GM18507 (cell line): Measurements from ENCODE around the gene TIPARP.
A peak's percentile ranks its signal among the peaks of the same experiment; 100 is the strongest.

Experiments used
- DNase-seq: peaks from one replicate; pipeline ENCODE4 v3.0.0; 2011; ENCODE audit warnings: low read depth; ENCODE audit not compliant: insufficient read length; ENCODE audit errors: extremely low spot score
- FAIRE-seq: peaks from 2 replicates; lab custom pipeline; 2011; peaks lifted over from hg19 to GRCh38; lab: Jason Lieb, UNC

TIPARP gene

DNA sequence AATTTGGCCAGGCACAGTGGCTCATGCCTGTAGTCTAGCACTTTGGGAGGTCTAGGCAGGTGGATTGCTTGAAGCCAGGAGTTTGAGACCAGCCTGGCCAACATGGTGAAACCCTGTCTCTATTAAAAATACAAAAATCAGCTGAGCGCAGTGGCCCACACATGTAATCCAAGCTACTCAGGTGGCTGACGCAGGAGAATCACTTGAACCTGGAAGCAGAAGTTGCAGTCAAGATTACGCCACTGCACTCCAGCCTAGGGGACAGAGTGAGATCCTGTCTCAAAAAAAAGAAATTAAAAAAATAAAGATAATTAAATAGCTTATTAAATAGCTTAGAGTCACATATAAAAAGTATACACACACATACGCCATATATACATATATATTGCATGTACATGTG is 3.7 kb upstream of the TIPARP start:
- FAIRE-seq = no peak

DNA sequence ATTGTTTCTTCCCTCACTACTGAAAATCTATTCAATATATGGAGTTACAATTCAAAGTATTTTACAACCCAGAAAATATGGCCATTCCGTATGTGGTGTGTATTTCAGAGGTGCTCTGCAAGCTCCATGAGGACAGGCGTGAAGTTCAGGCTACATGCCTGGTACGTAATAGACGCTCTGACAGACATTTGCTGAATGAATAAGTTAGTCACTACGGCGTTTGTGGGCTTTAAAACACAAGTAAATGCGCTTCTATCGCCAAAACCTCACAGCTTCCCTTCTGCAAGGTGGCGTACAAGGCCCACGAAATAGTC is 701 bp upstream of the TIPARP start:
- FAIRE-seq (no peak), DNase-seq (no peak)

More for the DNA sequence above, 3.7 kb upstream of the TIPARP start:
- no peak for DNase-seq

DNA sequence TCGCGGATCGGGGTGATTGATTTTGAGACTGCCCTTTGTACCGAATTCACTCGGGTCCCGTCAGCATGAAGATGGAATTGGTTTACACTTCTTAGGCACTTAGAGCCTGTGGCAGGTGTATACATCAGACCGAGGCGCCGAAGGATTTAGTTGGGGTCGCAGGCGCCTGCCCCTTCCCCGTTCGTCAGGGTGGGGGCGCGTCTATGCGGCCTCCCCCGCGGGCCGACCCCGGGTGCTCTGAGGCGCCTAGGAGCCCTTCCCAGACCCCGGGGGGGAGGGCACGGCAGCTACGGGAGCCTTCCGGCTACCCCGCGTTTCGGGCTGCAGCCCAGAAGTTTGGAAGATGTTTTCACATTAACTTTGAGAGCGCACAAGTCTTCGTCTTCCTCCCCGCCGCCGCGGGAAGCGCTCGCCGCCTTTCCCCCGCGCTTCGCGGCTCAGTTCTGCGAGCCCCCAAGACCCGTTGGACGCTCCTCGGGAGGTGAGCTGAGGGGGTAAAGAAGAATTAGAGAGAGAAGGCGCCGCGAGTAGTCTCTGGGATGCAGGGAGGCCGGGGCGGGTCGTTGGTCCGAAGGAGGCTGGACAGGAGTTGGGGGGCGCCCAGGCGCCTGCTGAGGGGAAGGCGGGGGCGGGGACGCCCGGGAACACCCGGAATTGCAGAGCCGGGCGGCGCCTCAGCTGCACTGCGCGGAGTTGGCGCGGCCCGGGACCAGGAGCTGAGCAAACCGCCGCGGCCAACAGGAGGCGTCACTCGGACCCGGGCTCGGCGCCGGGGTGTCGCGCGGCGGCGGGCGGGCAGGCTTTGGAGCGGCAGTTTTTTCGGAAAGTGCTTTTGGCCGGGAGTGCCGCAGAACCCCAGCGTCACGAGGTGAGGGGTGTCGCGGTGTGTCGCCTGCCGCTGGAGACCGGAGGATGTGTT is 780 bp downstream of the TIPARP start:
- FAIRE-seq = no peak
- DNase-seq = no peak

DNA sequence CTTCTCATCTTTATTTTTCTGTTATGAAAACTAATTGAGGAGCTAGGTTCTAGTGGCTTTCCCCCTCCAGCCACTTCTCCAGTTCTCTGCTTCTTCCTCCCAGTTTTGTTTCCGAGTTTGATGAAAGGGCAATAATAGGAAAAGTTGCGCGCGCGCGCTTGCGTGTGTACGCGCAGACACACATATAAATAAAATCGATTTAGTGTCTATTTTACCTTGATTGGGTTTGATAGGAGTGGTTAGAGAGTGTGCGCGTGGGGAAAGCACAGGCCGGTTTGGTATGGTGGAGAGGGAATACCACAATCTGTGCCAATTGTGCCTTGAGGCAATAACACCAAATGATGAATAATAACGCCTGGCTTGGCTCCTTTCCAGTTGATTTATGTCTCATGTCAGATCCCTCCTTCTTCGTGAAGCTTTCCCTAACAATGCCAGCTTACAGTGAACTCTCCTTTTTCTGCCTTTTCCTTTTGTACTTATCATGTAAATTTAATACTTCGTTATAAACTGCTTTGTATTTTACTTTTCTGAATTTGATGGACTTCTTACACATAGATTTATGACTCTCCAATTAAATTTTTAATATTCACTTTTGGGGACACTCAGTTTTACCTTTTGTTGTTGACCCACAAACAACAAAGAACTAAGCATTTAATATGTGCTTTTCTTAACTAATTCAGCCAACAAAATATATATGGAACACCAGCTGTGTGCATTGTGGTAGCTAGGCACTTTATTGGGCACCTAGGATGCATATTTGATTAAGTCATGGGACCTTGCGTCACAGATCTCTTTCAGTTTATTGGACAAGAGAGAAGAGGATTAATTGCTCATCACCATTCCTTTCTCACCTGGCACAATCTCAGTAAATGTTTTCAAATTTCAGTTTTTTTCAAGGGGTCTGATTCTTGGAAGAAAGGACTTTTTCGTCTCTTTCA is 1.7 kb downstream of the TIPARP start:
- DNase-seq (no peak), FAIRE-seq (peak; percentile 18)

DNA sequence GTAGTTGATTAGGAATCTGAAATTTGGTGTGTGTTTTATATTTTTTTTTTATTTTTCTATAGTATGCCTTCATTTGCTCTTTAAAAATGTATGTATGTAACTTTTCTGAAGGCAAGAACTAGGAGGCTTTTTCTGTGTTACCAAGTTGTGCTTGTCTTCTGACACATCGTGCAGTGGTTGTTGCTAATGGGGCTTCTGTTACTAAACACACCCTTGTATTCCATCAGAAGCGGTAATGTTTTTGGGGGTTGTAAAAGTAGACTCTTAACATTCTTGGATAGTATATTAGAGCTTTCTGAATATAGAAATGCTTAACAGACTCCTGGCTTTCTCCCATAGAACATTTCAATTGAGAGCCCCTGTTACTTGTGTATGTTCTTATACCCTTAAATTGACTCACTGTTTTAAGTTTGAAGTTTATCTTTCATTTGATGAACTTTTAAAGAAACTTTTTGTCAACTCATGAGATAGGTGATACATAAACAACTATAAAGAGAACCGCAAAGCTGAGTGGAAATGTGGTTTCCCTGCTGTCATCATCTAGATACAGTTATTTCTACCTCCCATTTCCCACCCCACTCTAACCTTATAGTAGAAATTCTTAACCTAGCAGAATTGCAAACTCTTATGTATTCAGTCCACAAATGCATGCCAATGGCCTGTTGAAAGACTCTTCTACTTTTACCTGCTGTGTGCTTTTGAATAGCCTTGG is 2.5 kb downstream of the TIPARP start:
- no peak for FAIRE-seq
- DNase-seq = no peak

DNA sequence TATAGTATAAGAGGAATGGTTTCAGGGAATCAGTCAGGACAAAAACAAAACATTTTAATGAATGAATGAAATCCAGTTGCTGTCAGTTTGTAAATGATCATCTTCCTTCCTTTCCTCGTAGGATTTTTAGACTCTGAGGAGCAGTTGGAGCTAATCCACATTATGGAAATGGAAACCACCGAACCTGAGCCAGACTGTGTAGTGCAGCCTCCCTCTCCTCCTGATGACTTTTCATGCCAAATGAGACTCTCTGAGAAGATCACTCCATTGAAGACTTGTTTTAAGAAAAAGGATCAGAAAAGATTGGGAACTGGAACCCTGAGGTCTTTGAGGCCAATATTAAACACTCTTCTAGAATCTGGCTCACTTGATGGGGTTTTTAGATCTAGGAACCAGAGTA is 3.1 kb downstream of the TIPARP start:
- FAIRE-seq (no peak), DNase-seq (no peak)

DNA sequence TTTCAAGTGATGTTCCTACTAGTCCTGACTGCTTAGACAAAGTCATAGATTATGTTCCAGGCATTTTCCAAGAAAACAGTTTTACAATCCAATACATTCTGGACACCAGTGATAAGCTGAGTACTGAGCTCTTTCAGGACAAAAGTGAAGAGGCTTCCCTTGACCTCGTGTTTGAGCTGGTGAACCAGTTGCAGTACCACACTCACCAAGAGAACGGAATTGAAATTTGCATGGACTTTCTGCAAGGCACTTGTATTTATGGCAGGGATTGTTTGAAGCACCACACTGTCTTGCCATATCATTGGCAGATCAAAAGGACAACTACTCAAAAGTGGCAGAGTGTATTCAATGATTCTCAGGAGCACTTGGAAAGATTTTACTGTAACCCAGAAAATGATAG is 3.8 kb downstream of the TIPARP start:
- DNase-seq (no peak), FAIRE-seq (peak; percentile 21)

DNA sequence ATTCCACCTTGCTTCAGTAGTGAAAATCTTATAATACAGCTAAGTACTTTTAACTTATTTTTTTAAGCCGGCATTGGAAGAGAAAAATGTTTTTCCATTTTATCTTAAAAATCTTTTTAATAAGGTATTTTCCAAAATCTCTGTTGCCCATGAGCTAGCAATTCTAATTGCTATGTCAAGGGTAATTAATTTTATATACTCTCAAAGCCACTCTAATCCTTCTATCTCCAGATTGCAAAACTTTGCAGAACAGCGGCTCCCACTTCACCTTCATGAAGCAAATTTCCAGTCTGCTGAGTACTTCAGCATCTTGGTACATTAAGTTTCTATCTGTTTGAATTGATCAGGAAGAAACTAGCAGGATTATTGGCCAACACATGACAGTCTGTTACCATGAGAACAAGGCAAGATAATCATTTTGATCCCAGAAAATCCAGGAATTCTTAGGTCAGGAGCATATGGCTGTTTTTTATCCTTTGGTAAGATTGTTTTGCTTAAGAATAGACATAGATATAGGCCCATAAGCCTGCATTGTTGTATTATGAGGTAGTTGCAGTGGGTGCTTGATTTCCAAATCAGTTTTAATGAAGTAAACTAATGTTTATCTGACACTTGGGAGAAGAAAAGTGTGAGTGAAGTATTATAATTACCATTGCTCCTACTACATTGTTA is 6.0 kb downstream of the TIPARP start:
- FAIRE-seq (no peak), DNase-seq (no peak)

DNA sequence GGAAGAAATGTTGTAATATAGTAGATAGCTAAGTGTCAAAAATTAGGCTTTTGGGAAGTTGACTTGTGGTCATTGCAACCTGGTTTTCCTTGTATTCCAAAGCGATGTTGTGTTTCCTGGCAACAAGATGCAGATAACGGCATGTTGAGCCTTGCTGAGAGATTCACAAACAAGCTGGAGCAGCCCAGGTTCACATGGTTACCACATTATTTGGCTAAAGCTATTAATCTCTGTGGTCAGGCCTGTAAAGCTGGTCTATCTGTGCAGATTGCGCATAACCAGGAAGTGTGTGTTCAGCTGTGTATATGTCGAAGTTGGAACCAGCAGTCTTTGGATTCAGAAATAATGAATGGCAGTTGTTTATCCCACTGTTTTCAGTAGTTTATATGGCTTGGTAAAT is 6.6 kb downstream of the TIPARP start:
- DNase-seq (no peak), FAIRE-seq (peak; percentile 64)

DNA sequence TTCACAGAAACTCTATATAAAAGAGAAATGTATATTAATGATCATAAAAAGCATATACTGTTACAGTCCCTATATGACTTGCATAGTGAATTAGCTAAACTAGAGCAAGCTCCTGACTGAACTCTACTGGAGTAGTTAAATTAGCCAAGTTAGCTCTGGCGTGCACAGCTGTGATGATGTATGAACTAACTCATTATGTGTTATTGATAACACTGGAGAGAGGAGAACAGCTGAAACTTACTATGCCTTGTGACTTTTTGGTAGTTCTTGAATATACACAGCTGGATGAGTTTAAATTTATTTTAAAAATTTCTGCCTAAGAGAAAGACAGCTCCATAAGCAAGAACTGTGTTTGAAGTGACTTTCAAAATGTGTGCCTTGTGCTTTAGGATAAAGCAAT is 8.1 kb downstream of the TIPARP start:
- DNase-seq (no peak), FAIRE-seq (no peak)

DNA sequence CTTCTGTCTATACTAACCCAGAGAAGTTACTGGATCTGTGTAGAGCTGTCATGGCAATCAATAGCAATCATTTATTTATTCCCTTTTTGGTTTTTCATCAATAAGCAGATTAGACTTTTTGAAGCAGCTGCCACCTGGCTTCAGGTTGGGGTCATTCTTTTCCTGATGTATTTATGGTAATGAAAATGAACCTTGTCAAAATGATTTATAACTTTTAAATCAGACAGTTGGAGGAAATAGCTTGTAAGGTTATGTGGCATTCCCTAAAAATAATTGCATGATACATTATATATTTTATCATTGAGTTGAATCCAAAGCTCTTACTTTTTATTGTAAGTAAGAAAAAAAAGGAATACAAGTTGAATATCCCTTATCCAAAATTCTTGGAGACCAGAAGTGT is 8.6 kb downstream of the TIPARP start:
- FAIRE-seq (no peak), DNase-seq (no peak)

DNA sequence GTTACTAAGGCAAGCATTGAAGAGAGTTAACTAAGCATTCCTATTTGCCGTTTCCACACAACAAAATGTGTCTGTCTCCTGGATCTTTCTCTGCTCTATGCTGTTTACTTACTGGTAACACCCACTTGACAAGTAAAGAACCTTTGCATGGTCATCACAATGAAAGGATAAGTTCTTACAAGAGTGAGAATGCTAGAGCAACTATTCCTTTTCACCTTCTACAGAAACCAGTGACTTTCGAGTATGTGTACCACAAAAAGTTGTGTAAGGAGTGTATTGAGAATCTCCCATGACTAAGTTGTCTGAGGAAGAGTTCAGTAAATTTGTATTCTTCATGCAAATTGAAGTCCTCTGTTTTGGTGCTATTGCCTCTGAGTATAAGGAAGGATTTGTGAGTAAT is 10.8 kb downstream of the TIPARP start:
- peak; percentile 18 for FAIRE-seq
- no peak for DNase-seq

DNA sequence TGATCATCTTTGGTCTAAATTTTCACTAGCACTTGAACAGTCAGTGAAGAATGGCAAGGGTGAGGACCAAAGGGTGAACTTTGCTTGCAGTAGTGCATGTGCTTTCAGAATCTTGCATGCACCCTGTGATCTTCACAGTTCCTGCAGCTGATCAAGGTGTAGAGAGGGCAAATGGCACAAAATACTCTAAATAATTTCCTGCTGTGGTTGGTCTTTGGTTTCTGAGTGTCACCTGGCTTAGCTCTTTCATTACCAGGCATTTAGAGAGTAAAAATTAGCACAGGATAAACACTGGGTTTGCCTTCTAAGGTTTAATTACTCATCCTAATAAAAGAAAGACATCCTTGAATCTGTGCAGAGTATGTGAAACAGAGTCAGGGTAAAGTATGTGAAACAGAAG is 11.4 kb downstream of the TIPARP start:
- DNase-seq = no peak
- peak; percentile 68 for FAIRE-seq

DNA sequence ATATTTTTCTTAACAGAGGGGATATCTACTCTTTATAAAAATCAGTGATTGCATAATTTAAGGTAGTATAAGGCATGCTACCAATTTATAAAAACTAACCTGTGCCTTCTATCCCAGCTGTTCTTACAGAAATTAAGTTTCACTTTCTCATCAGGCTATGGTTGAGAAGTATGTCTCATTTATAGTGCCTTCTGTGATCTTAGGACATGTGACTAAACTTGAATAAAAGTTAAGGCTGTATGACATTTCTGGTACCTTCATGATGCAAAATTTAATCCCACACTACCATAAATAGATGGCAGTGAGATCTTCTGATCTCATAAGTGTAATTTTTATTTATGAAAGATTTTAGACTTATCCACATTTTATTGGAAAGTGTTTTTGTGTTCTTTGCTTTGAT is 12.6 kb downstream of the TIPARP start:
- no peak for DNase-seq
- FAIRE-seq = peak; percentile 39

DNA sequence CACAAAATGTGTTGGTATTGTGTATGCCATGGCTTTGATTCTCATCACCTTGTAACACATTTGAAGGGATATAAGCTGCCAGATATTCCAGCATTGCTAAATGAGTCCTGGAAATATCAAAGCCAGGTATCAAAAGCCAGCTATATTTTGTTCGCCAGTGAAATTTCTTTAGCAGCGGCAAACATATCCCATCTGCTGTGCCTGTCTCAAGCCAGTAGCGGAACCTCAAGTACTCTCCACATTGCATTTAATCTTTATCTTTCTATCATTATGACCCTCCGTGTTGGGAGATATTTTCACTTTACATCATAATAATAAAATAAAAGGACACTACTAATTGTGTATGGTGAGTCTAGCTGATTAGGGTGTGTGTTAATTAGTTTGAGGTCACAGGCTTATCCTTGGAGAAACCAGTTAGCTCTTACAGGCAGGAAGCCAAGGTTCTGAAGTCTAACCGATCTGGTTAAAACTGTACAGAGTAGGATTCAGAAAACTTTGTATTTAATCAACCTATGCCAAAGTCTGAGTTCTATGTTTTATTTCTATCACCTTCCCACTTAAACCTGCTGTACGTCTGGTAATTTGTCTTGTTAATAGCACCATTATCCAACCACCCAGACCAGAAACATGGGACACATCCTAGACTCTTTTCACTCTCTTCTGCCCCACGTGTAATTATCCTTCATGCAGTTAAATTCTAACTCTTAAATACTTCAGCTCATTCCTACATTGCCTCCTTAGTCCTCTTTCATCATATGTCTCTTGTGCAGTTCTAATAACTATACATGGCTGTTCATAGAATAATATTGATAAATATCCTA is 14.5 kb downstream of the TIPARP start:
- FAIRE-seq (peak; percentile 54), DNase-seq (no peak)

DNA sequence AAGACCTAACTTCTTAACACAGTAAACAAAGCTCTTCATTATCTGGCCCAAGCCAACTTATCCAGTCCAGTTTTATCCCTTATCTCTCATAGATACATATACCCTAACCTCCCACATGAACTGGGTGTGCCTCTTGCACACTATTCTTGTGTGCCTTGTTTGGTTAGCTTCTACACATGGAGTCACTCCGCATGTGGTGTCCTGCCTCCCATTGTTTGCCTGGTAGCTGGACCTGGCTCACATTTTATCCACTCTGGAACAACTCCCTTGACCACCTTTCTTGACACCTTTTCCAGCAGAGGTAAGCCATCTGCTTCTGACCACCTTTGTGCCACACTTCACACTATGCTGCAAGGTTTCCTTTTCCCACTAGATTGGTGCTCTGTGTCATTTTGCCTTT is 15.2 kb downstream of the TIPARP start:
- DNase-seq = no peak
- FAIRE-seq = peak; percentile 62

DNA sequence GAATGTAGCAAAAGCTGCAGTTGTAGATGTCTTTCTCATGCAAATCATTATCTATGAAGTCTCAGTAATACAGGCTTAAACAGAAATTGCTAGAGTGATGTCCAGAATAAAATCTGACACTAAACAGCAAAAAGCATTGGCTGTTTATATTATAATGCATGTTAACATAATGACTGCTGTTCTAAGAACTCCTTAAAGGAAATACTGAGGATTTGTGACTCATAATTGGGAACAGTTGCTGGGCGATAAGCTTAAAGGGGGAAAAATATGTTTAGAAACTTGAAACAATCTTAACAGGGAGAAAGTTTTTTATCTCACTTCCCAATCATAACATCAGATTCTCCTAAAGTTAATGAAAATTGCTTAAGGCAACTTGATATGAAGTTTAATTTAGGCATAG is 17.5 kb downstream of the TIPARP start:
- FAIRE-seq = no peak

DNA sequence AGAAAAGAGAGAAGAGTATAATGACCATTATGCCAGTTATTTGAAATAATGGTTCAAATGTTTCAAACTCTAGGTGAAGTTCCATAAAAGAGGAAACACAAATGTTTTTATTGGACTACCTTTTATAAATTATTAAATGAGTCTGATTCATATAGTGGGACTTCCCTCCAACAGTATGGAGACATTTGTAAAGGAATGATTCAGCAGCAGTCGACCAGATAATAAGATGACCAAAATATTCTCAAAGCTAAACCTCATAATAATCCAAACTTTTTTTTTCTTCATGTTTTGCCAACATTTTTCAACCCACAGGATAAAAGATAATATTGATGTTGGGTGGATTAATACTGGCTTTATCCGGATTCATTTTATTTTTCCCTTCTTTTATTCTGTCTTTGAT is 18.8 kb downstream of the TIPARP start:
- FAIRE-seq = no peak
- DNase-seq = no peak

More for the DNA sequence above, 17.5 kb downstream of the TIPARP start:
- DNase-seq = no peak

DNA sequence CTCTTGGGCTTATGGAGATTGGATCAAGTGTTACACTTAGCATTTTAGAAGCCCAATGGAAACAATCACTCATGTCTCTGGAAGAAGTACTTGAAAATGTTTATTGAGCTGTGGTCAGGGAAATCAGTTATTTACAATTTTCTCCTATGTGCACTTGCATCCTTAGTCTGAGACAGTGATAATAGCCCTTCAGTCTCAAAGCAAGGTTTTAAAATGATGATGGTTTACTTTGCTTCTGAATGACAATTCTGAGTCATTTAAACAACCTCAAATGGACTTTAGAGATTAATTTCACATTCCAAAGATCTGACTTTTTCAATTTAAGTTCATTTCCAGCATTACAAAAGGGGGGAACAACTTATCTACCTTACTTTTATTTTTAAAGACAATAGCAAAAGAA is 20.1 kb downstream of the TIPARP start:
- DNase-seq (no peak), FAIRE-seq (no peak)
